Measurements from ENCODE around the gene TSPAN6.

GRCh38 chrX:100636321-100636991 lies at the start of gene TSPAN6:
- TF ChIP-seq POLR2A (IDR thresholded peaks at IDR 0.05), result peak in 1 of 2 donors; percentile 32
- peak; percentile 8 to 49 (median 30) for TF ChIP-seq CTCF (IDR thresholded peaks at IDR 0.05 in 4 of 5, conservative IDR thresholded peaks at IDR 0.05 in 1 of 5)

All from gastrocnemius medialis (tissue), 4 donors.